ENCODE data around the gene ORC3.

DNA sequence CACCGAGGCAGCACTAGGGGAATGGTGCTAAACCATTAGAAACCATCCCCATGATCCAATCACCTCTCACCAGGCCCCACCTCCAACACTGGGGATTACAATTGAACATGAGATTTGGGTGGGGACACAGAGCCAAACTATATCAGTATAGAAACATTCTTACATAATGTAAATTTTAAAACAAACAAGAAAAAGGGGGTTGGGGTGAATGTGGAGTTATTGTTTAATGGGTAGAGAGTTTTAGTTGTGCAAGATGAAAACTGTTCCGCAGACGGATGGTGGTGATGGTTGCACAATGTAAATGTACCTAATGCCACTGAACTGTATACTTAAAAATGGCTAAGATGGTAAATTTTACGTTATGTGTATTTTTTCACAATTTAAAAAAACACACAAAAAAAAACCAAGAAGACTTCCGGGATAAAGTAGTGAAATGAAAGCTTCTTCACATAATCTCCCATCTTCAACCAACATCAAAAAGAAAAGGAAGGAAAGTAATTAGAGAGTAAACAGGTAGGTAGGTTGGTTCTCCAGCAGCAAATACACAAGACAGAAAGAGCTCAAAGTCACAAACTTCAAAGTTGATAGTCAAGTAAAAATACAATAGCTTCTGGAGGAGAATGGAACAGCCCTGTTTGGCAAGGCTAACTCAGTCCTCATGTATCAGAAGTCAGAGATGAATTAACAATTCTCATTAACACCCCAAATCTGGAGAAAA, 16.5 kb upstream of the ORC3 start:
- no peak for TF ChIP-seq YY1 (IDR thresholded peaks at IDR 0.05; ENCODE audit: insufficient read depth, insufficient read length)
- TF ChIP-seq SUZ12 (IDR thresholded peaks at IDR 0.05; ENCODE audit: extremely low read depth, insufficient read depth, insufficient read length) = no peak
